MG63 (cell line): ENCODE measurements around the gene LRRC8C. TPM values are rescaled to one million over a fixed set of nuclear protein-coding genes. Genes with fewer than 3 reads are reported as not detected.
A peak's percentile ranks its signal among the peaks of the same experiment; 100 is the strongest.

ENCODE experiments used
- DNase-seq: peaks from one replicate; pipeline ENCODE4 v3.0.0-alpha.2; 2020
- H3K27me3 ChIP-seq: fragments of 250-450 bp; sonication (Bioruptor Pico); 2 replicates; pipeline ENCODE4 v1.5.1; 2020; ENCODE audit warnings: mild to moderate bottlenecking, moderate library complexity
- H3K36me3 ChIP-seq: fragments of 250-450 bp; sonication (Bioruptor Pico); 2 replicates; pipeline ENCODE4 v1.5.1; 2020; ENCODE audit warnings: mild to moderate bottlenecking, moderate library complexity
- H3K4me3 ChIP-seq: fragments of 250-450 bp; sonication (Bioruptor Pico); 2 replicates; pipeline ENCODE4 v1.5.1; 2020; ENCODE audit warnings: mild to moderate bottlenecking, moderate library complexity
- H3K9me3 ChIP-seq: fragments of 250-450 bp; sonication (Bioruptor Pico); 2 replicates; pipeline ENCODE4 v1.5.1; 2020; ENCODE audit warnings: mild to moderate bottlenecking, moderate library complexity
- total RNA-seq: library from RNA; depleted of rRNA; stranded (reverse); fragments of >200 nt; shearing (Covaris generic); gene quantifications from 2 replicates; pipeline ENCODE4 v1.2.3, GENCODE V29; 2014; ENCODE audit warnings: low replicate concordance; rRNA removed

Gene LRRC8C
- total RNA-seq, 1 experiment from 2014 or later, result 0.43 TPM

- H3K4me3 ChIP-seq, result no peak overlapping the region
- H3K27me3 ChIP-seq, result no peaks in the 10 kb centered on the region
- H3K36me3 ChIP-seq, result no peaks in the 10 kb centered on the region
- H3K9me3 ChIP-seq, result no peaks in the 10 kb centered on the region
- DNase-seq, result no peak
These were observed 122.7 kb downstream of the LRRC8C start for GRCh38 chr1:89755591-89755990.

- H3K9me3 ChIP-seq, result no peaks in the 10 kb centered on the region
- no peak overlapping the region for H3K4me3 ChIP-seq
- no peaks in the 10 kb centered on the region for H3K36me3 ChIP-seq
- DNase-seq, result no peak
- H3K27me3 ChIP-seq, result no peaks in the 10 kb centered on the region
These were observed 124.6 kb downstream of the LRRC8C start for GRCh38 chr1:89757532-89757931.

- Histone ChIP-seq H3K27me3 (no peaks in the 10 kb centered on the region), H3K9me3 (no peaks in the 10 kb centered on the region), H3K4me3 (no peak overlapping the region), H3K36me3 (no peaks in the 10 kb centered on the region)
- no peak for DNase-seq
These were observed 125.2 kb downstream of the LRRC8C start for GRCh38 chr1:89758156-89758555.

GRCh38 chr1:89759036-89759435, 126.1 kb downstream of the LRRC8C start:
- no peaks in the 10 kb centered on the region for H3K27me3 ChIP-seq
- H3K9me3 ChIP-seq, result no peaks in the 10 kb centered on the region
- H3K36me3 ChIP-seq, result no peaks in the 10 kb centered on the region
- DNase-seq, result no peak
- no peak overlapping the region for H3K4me3 ChIP-seq

- Histone ChIP-seq H3K4me3 (no peak overlapping the region), H3K9me3 (no peaks in the 10 kb centered on the region), H3K27me3 (no peaks in the 10 kb centered on the region), H3K36me3 (no peaks in the 10 kb centered on the region)
- no peak for DNase-seq
These were observed 127.6 kb downstream of the LRRC8C start for GRCh38 chr1:89760496-89760895.

- no peak for DNase-seq
- no peaks in the 10 kb centered on the region for H3K27me3 ChIP-seq
- no peaks in the 10 kb centered on the region for H3K9me3 ChIP-seq
- H3K36me3 ChIP-seq, result no peaks in the 10 kb centered on the region
- no peak overlapping the region for H3K4me3 ChIP-seq
These were observed 128.4 kb downstream of the LRRC8C start for GRCh38 chr1:89761338-89761737.

GRCh38 chr1:89761901-89762300, 129.0 kb downstream of the LRRC8C start:
- Histone ChIP-seq H3K4me3 (no peak overlapping the region), H3K27me3 (no peaks in the 10 kb centered on the region), H3K9me3 (no peaks in the 10 kb centered on the region), H3K36me3 (no peaks in the 10 kb centered on the region)
- peak; percentile 22 for DNase-seq

- Histone ChIP-seq H3K4me3 (no peak overlapping the region; the same call in 1 of the 2 replicates), H3K36me3 (no peaks in the 10 kb centered on the region), H3K27me3 (no peaks in the 10 kb centered on the region), H3K9me3 (no peaks in the 10 kb centered on the region)
- no peak for DNase-seq
These were observed 129.5 kb downstream of the LRRC8C start for GRCh38 chr1:89762386-89762778.

- no peaks in the 10 kb centered on the region for H3K27me3 ChIP-seq
- no peaks in the 10 kb centered on the region for H3K36me3 ChIP-seq
- no peaks in the 10 kb centered on the region for H3K9me3 ChIP-seq
- DNase-seq, result peak; percentile 74
- H3K4me3 ChIP-seq, result peak overlapping the region; percentile 32
These were observed 130.1 kb downstream of the LRRC8C start for GRCh38 chr1:89762779-89763648.

- Histone ChIP-seq H3K4me3 (no peak overlapping the region; the same call in 1 of the 2 replicates), H3K36me3 (no peaks in the 10 kb centered on the region), H3K27me3 (0 out of 2 replicates have a peak, but pooled peaks cover under 1% of the 10 kb centered on the region), H3K9me3 (no peaks in the 10 kb centered on the region)
- no peak for DNase-seq
These were observed 130.7 kb downstream of the LRRC8C start for GRCh38 chr1:89763649-89763986.

GRCh38 chr1:89765774-89766173, 132.9 kb downstream of the LRRC8C start:
- 0 out of 2 replicates have a peak, but pooled peaks cover 3% of the 10 kb centered on the region for H3K27me3 ChIP-seq
- H3K4me3 ChIP-seq, result no peak overlapping the region
- no peak for DNase-seq
- H3K9me3 ChIP-seq, result no peaks in the 10 kb centered on the region
- H3K36me3 ChIP-seq, result no peaks in the 10 kb centered on the region

GRCh38 chr1:89767618-89768017, 134.7 kb downstream of the LRRC8C start:
- H3K9me3 ChIP-seq, result no peaks in the 10 kb centered on the region
- no peaks in the 10 kb centered on the region for H3K36me3 ChIP-seq
- 0 out of 2 replicates have a peak, but pooled peaks cover 3% of the 10 kb centered on the region for H3K27me3 ChIP-seq
- no peak for DNase-seq
- no peak overlapping the region for H3K4me3 ChIP-seq

Other genes starting within 250 kb of the LRRC8C start
- 1.1 and 10.3 TPM in 2 replicates for gene LRRC8B, start 108.3 kb upstream of the LRRC8C start, total RNA-seq
- gene LRRC8D, start 187.9 kb downstream of the LRRC8C start, total RNA-seq, result 21.2 and 21.5 TPM in 2 replicates